GM12874 (cell line): ENCODE data around the gene CCT2.
A peak's percentile ranks its signal among the peaks of the same experiment; 100 is the strongest.

Experiments
- CTCF ChIP-seq: IDR thresholded peaks from 2 replicates; pipeline ENCODE4 v1.5.1; 2011; ENCODE audit warnings: low read depth, mild to moderate bottlenecking, control low read depth, low read length, moderate library complexity; ENCODE audit not compliant: insufficient read depth

Gene CCT2

GRCh38 chr12:69570545-69571399 is 14.5 kb upstream of the CCT2 start:
- peak; percentile 67 for TF ChIP-seq CTCF

GRCh38 chr12:69575346-69575745 is 9.9 kb upstream of the CCT2 start:
- TF ChIP-seq CTCF, result no peak

- no peak for TF ChIP-seq CTCF
Measured at GRCh38 chr12:69578283-69578682, 7.0 kb upstream of the CCT2 start.

GRCh38 chr12:69579029-69579428 is 6.2 kb upstream of the CCT2 start:
- no peak for TF ChIP-seq CTCF

- TF ChIP-seq CTCF, result no peak
Measured at GRCh38 chr12:69580074-69580473, 5.2 kb upstream of the CCT2 start.

GRCh38 chr12:69583203-69583602 is 2.1 kb upstream of the CCT2 start:
- TF ChIP-seq CTCF, result no peak

- no peak for TF ChIP-seq CTCF
Measured at GRCh38 chr12:69588527-69588926, 3.3 kb downstream of the CCT2 start.
